GM19397 (cell line): ENCODE measurements around the gene AJAP1.
"Not testable (repeated sequence)": the region's sequence is repeated elsewhere in the genome, so short reads cannot be mapped to it uniquely, and the experiment has no call there.

Experiments used
- ATAC-seq: cut with Tn5 transposase; IDR thresholded peaks from one replicate; pipeline ENCODE4 v1.9.1; 2021; ENCODE audit warnings: mild to moderate bottlenecking, moderate library complexity; ENCODE audit not compliant: unreplicated experiment

Gene AJAP1

GRCh38 chr1:4653796-4654725 lies at the start of gene AJAP1:
Gene AJAP1, plus strand, starts transcription at chr1:4654609. Its CDS starts 817 bp downstream, at chr1:4655426.
- ATAC-seq = no peak

GRCh38 chr1:4605158-4605557 lies 49.3 kb upstream of the AJAP1 start:
- ATAC-seq = no peak

- ATAC-seq = no peak
These were observed 42.7 kb upstream of the AJAP1 start for GRCh38 chr1:4611563-4612341.

- ATAC-seq = no peak
These were observed 41.4 kb upstream of the AJAP1 start for GRCh38 chr1:4612991-4613390.

- ATAC-seq = no peak
These were observed 40.6 kb upstream of the AJAP1 start for GRCh38 chr1:4613606-4614370.

- no peak for ATAC-seq
These were observed 39.9 kb upstream of the AJAP1 start for GRCh38 chr1:4614371-4615137.

- ATAC-seq = no peak
These were observed 39.3 kb upstream of the AJAP1 start for GRCh38 chr1:4615138-4615470.

GRCh38 chr1:4615501-4615900 lies 38.9 kb upstream of the AJAP1 start:
- ATAC-seq = no peak

- ATAC-seq = no peak
These were observed 37.5 kb upstream of the AJAP1 start for GRCh38 chr1:4616831-4617465.

GRCh38 chr1:4617506-4617905 lies 36.9 kb upstream of the AJAP1 start:
- ATAC-seq = no peak

GRCh38 chr1:4618827-4619226 lies 35.6 kb upstream of the AJAP1 start:
- not testable (repeated sequence) for ATAC-seq

- no peak for ATAC-seq
These were observed 32.8 kb upstream of the AJAP1 start for GRCh38 chr1:4621646-4622045.

GRCh38 chr1:4622821-4623220 lies 31.6 kb upstream of the AJAP1 start:
- no peak for ATAC-seq

GRCh38 chr1:4624141-4624715 lies 30.2 kb upstream of the AJAP1 start:
- ATAC-seq = no peak

GRCh38 chr1:4624801-4625200 lies 29.6 kb upstream of the AJAP1 start:
- no peak for ATAC-seq

GRCh38 chr1:4626061-4626460 lies 28.3 kb upstream of the AJAP1 start:
- no peak for ATAC-seq

GRCh38 chr1:4626560-4627319 lies 27.7 kb upstream of the AJAP1 start:
- ATAC-seq = no peak

GRCh38 chr1:4627353-4627752 lies 27.1 kb upstream of the AJAP1 start:
- ATAC-seq = no peak

- no peak for ATAC-seq
These were observed 25.4 kb upstream of the AJAP1 start for GRCh38 chr1:4628992-4629391.
